ENCODE results near the gene MYO1E. TPM values are rescaled to one million over a fixed set of nuclear protein-coding genes. Genes with fewer than 3 reads are reported as not detected.

The MYO1E gene
- total RNA-seq, 1 donor from 2014 or later = 190 TPM

DNA sequence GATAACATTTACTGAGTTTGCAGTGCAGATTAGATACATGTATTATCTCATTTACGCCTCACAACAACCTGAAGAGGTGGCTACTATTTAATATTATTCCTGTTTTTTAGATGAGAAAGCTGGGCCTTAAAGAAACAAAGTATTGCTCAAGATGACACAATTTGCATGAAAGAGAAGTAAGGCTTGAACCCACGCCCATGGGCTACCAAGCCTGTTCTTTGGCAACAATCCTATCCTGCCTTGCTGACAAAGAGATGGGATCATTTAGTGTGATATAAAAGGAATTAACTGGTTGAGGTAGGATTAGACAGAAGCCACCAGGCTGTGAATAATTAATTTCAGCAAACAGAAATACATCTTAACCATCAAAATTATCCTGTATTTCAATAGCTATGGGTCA lies 175.2 kb downstream of the MYO1E start:
- DNase-seq (ENCODE audit: low read depth) = no peak
- Histone ChIP-seq H3K36me3 (ENCODE audit: control insufficient read depth, insufficient read depth, low read length) (peaks cover 3% of the 10 kb centered on the region), H3K4me3 (ENCODE audit: low read depth, low read length) (no peak overlapping the region), H3K27me3 (ENCODE audit: control insufficient read depth, insufficient read depth, low read length) (no peaks in the 10 kb centered on the region)
- TF ChIP-seq CTCF (IDR thresholded peaks at IDR 0.05; ENCODE audit: insufficient read depth, low read length, poor library complexity, severe bottlenecking) = no peak

DNA sequence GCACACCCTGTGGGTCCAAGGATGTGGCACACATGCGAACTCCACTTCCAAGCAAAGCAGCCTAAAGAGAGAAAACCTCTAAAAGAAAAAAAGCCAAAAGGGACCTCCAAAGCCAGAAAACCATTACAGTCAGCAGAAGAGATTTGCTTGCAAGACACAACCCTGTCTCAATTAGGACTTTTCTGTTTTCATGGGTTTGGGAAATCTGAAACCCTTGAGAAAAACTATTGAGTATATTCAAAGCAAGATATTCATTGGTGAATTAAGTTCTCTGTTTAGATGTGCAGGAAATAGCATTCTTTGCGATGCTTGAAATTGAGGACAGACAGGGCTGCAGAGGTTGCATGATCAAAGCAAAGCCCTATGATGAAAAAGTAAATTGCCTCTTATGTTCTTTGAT lies 176.3 kb downstream of the MYO1E start:
- no peak overlapping the region for H3K4me3 ChIP-seq (ENCODE audit: low read depth, low read length)
- peaks cover 3% of the 10 kb centered on the region for H3K36me3 ChIP-seq (ENCODE audit: control insufficient read depth, insufficient read depth, low read length)
- TF ChIP-seq CTCF (IDR thresholded peaks at IDR 0.05; ENCODE audit: insufficient read depth, low read length, poor library complexity, severe bottlenecking) = no peak
- H3K27me3 ChIP-seq (ENCODE audit: control insufficient read depth, insufficient read depth, low read length) = no peaks in the 10 kb centered on the region
- no peak for DNase-seq (ENCODE audit: low read depth)

DNA sequence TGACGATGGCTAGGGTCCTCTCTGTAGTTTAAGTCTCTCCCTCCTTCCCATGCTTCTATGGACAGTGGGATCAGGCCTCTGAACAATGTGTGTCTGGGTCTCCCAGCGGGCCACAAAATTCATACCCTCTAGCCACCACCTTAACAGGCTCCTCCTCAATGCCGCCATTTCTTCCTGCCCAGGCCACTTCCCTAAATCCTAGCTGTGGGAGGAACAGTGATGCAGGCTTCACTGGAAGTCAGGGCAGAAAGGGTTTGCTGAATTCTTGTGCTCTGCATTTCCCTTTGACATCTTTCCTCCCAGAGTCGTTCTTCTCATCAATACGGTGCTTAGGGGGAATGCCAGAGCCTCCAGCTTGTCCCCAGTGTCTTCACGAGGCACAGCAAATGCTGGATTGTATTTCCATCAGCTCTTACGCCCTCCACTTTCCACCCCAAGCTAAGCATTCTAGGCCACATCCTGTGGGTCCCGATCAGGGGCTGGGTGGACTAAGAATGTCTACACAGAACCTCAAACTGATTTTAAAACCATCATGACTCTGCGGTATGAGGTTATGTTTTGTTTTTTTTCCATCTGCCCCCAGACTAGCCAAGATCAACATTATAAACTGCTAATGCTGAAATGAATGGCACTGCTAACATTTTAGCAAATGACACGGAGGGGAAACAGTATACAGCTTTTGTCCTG lies 177.9 kb downstream of the MYO1E start:
- Histone ChIP-seq H3K36me3 (ENCODE audit: control insufficient read depth, insufficient read depth, low read length) (peaks cover 3% of the 10 kb centered on the region), H3K4me3 (ENCODE audit: low read depth, low read length) (no peak overlapping the region), H3K27me3 (ENCODE audit: control insufficient read depth, insufficient read depth, low read length) (no peaks in the 10 kb centered on the region)
- no peak for TF ChIP-seq CTCF (IDR thresholded peaks at IDR 0.05; ENCODE audit: insufficient read depth, low read length, poor library complexity, severe bottlenecking)
- no peak for DNase-seq (ENCODE audit: low read depth)

GRCh38 chr15:59191855-59192237 lies 180.8 kb downstream of the MYO1E start:
- DNase-seq (ENCODE audit: low read depth) = peak; percentile 96

GRCh38 chr15:59190291-59190690 lies 182.4 kb downstream of the MYO1E start:
- H3K27me3 ChIP-seq (ENCODE audit: control insufficient read depth, insufficient read depth, low read length) = no peaks in the 10 kb centered on the region
- DNase-seq (ENCODE audit: low read depth) = no peak
- no peak overlapping the region for H3K4me3 ChIP-seq (ENCODE audit: low read depth, low read length)
- H3K36me3 ChIP-seq (ENCODE audit: control insufficient read depth, insufficient read depth, low read length) = peaks cover 4% of the 10 kb centered on the region
- no peak for TF ChIP-seq CTCF (IDR thresholded peaks at IDR 0.05; ENCODE audit: insufficient read depth, low read length, poor library complexity, severe bottlenecking)

More at GRCh38 chr15:59191855-59192237, 180.8 kb downstream of the MYO1E start:
- no peak for TF ChIP-seq CTCF (IDR thresholded peaks at IDR 0.05; ENCODE audit: insufficient read depth, low read length, poor library complexity, severe bottlenecking)
- Histone ChIP-seq H3K36me3 (ENCODE audit: control insufficient read depth, insufficient read depth, low read length) (peaks cover 4% of the 10 kb centered on the region), H3K4me3 (ENCODE audit: low read depth, low read length) (no peak overlapping the region), H3K27me3 (ENCODE audit: control insufficient read depth, insufficient read depth, low read length) (no peaks in the 10 kb centered on the region)

- TF ChIP-seq CTCF (IDR thresholded peaks at IDR 0.05; ENCODE audit: insufficient read depth, low read length, poor library complexity, severe bottlenecking) = no peak
- H3K27me3 ChIP-seq (ENCODE audit: control insufficient read depth, insufficient read depth, low read length) = no peaks in the 10 kb centered on the region
- no peak for DNase-seq (ENCODE audit: low read depth)
- H3K36me3 ChIP-seq (ENCODE audit: control insufficient read depth, insufficient read depth, low read length) = peaks cover 2% of the 10 kb centered on the region
- H3K4me3 ChIP-seq (ENCODE audit: low read depth, low read length) = no peak overlapping the region
These were observed 183.4 kb downstream of the MYO1E start for GRCh38 chr15:59189241-59189640.
